AG10803 (cell line): ENCODE data around the gene PTPN6.

Experiments used
- DNase-seq: peaks from one replicate; pipeline ENCODE4 v3.0.0; 2010; ENCODE audit warnings: low read depth
- H3K4me3 ChIP-seq: 2 replicates; pipeline ENCODE4 v1.5.1; 2011; ENCODE audit warnings: mild to moderate bottlenecking, low read length, control low read depth
- CTCF ChIP-seq: conservative IDR thresholded peaks from 2 replicates; pipeline ENCODE4 v1.5.1; 2011; ENCODE audit warnings: mild to moderate bottlenecking, low read length, control low read depth, inconsistent platforms

Gene PTPN6

GRCh38 chr12:6979453-6979852 lies 28.3 kb downstream of the PTPN6 start:
- no peak overlapping the region for H3K4me3 ChIP-seq
- DNase-seq = no peak
- no peak for TF ChIP-seq CTCF

GRCh38 chr12:6980075-6980474 lies 28.9 kb downstream of the PTPN6 start:
- H3K4me3 ChIP-seq = no peak overlapping the region
- no peak for TF ChIP-seq CTCF
- no peak for DNase-seq

GRCh38 chr12:6980740-6981139 lies 29.6 kb downstream of the PTPN6 start:
- no peak for DNase-seq
- no peak overlapping the region for H3K4me3 ChIP-seq
- no peak for TF ChIP-seq CTCF

- H3K4me3 ChIP-seq = no peak overlapping the region
- DNase-seq = no peak
- no peak for TF ChIP-seq CTCF
Observed at GRCh38 chr12:6981152-6982052, 30.2 kb downstream of the PTPN6 start.

GRCh38 chr12:6982532-6982931 lies 31.4 kb downstream of the PTPN6 start:
- TF ChIP-seq CTCF = no peak
- no peak for DNase-seq
- no peak overlapping the region for H3K4me3 ChIP-seq

GRCh38 chr12:6987956-6988553 lies 36.9 kb downstream of the PTPN6 start:
- no peak for TF ChIP-seq CTCF
- DNase-seq = no peak
- no peak overlapping the region for H3K4me3 ChIP-seq

GRCh38 chr12:6996040-6996441 lies 44.9 kb downstream of the PTPN6 start:
- peak; percentile 75 for DNase-seq
- no peak for TF ChIP-seq CTCF
- H3K4me3 ChIP-seq = no peak overlapping the region
